Transverse colon (tissue), 4 donors: ENCODE results near the gene B4GALNT2.

Experiments
- POLR2A ChIP-seq: fragments of 450-650 bp; IDR thresholded peaks from one replicate; pipeline ENCODE4 v1.6.1; 2016; ENCODE audit warnings: antibody characterized with exemption, mild to moderate bottlenecking, moderate library complexity
- POLR2AphosphoS5 ChIP-seq, 3 donors: sonication (generic); formaldehyde crosslinking; IDR thresholded peaks; one replicate each; pipeline ENCODE4 v1.6.1; 2016; ENCODE audit warnings: antibody characterized with exemption in 3 of 3
- TF ChIP-seq, protein P1 (sequence below), 5 experiments: fragments of 200-600 bp in 3 of 5; fragments of 450-650 bp in 2 of 5; sonication (generic) in 3 of 5; IDR thresholded peaks; 1 replicate in 2 of 5; 2 replicates in 3 of 5; pipeline ENCODE4 v1.5.1; 2016 to 2017; ENCODE audit warnings: antibody characterized with exemption in 5 of 5, inconsistent platforms in 3 of 5, mild to moderate bottlenecking in 2 of 5, moderate library complexity in 1 of 5

DNA sequence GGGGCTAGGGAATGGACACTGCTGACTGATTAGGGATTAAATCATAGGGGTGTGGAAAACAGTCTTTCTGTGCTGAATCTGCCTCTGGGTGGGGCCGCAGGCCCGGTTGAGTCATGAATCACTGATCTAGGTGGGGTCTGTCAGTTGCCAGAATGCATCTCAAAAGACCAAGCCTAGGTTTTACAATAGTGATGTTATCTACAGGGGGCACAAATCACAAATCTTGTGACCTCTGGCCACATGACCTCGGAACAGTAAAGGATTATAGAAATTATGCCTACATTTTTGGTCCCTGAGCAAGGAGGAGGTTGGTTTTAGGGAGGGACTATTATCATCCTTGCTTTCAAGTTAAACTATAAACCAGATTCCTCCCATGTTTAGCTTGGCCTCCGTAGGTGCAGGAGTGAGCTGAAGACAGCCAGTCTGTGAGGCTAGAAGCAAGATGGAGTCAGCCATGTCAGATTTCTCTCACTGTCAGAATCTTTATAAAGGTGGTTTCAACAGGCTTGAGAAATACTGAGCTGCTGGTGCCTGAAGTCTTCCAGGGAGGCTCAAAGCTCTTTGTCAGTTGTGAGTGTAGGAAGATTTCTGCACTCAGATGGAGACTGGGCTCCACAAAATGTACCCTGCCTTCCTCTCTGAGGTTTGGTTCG lies 64.9 kb downstream of the B4GALNT2 start:
- TF ChIP-seq, protein P1, sequence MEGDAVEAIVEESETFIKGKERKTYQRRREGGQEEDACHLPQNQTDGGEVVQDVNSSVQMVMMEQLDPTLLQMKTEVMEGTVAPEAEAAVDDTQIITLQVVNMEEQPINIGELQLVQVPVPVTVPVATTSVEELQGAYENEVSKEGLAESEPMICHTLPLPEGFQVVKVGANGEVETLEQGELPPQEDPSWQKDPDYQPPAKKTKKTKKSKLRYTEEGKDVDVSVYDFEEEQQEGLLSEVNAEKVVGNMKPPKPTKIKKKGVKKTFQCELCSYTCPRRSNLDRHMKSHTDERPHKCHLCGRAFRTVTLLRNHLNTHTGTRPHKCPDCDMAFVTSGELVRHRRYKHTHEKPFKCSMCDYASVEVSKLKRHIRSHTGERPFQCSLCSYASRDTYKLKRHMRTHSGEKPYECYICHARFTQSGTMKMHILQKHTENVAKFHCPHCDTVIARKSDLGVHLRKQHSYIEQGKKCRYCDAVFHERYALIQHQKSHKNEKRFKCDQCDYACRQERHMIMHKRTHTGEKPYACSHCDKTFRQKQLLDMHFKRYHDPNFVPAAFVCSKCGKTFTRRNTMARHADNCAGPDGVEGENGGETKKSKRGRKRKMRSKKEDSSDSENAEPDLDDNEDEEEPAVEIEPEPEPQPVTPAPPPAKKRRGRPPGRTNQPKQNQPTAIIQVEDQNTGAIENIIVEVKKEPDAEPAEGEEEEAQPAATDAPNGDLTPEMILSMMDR (IDR thresholded peaks at IDR 0.05), result no peak
- TF ChIP-seq POLR2AphosphoS5 (IDR thresholded peaks at IDR 0.05), result no peak
- no peak for TF ChIP-seq POLR2A
